ENCODE results near the gene ATG14. TPM values are rescaled to one million over a fixed set of nuclear protein-coding genes. Genes with fewer than 3 reads are reported as not detected.

ATG14 gene
- total RNA-seq, 3 donors from 2014 or later (not counting 1 experiment from before 2014, with no cell fraction given) = 18.1 to 23.1 (median 20.5) TPM

DNA sequence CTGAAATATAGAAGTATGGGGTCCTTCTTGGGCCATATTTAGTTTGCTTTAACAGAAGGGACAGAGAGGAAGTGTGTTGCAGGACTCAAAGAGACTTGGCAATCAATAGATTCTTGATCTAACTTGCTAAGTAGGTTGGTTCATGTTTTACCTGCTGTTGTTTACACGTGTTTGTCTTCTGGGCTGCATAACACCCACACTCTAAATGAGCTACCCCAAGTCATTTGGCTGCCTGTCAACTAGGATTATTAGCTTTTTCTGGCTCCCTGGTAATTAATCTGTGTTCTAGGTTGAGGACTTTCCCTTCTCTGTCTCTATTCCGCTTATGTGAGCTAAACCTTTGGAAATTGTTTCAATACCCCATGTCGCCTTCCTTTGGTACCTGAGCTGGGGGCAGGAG, 38.9 kb upstream of the ATG14 start:
- ATAC-seq (no peak), DNase-seq (no peak)
- 94% methylated on average over 3 of the region's 3 CpGs for WGBS (ENCODE audit: insufficient coverage)
- no peak overlapping the region for H3K4me3 ChIP-seq (ENCODE audit: low read length)
- H3K27me3 Mint-ChIP-seq (ENCODE audit: low read depth in 2 of 2) = peaks cover 6 to 12% of the 10 kb centered on the region in 2 donors
- H3K9me3 Mint-ChIP-seq = no peaks in the 10 kb centered on the region
- no peak overlapping the region for H3K27ac ChIP-seq (ENCODE audit: low read length)
- H3K4me1 Mint-ChIP-seq = no peaks in the 10 kb centered on the region
- H3K27ac Mint-ChIP-seq = no peak overlapping the region
- no peaks in the 10 kb centered on the region for H3K36me3 Mint-ChIP-seq
- intact Hi-C loops (cut with micrococcal nuclease) = no loop called here
- no peak overlapping the region for H3K4me3 Mint-ChIP-seq
- H3K4me1 ChIP-seq (ENCODE audit: control insufficient read depth, insufficient read depth, low read length) = no peaks in the 10 kb centered on the region
- TF ChIP-seq, protein P1, sequence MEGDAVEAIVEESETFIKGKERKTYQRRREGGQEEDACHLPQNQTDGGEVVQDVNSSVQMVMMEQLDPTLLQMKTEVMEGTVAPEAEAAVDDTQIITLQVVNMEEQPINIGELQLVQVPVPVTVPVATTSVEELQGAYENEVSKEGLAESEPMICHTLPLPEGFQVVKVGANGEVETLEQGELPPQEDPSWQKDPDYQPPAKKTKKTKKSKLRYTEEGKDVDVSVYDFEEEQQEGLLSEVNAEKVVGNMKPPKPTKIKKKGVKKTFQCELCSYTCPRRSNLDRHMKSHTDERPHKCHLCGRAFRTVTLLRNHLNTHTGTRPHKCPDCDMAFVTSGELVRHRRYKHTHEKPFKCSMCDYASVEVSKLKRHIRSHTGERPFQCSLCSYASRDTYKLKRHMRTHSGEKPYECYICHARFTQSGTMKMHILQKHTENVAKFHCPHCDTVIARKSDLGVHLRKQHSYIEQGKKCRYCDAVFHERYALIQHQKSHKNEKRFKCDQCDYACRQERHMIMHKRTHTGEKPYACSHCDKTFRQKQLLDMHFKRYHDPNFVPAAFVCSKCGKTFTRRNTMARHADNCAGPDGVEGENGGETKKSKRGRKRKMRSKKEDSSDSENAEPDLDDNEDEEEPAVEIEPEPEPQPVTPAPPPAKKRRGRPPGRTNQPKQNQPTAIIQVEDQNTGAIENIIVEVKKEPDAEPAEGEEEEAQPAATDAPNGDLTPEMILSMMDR (IDR thresholded peaks at IDR 0.05) = no peak
- H3K9me3 ChIP-seq (ENCODE audit: control insufficient read depth, insufficient read depth, low read length) = no peaks in the 10 kb centered on the region
- no peaks in the 10 kb centered on the region for H3K36me3 ChIP-seq (ENCODE audit: control insufficient read depth, insufficient read depth, low read length)
- H3K27me3 ChIP-seq (ENCODE audit: control insufficient read depth, insufficient read depth, low read length) = no peaks in the 10 kb centered on the region

DNA sequence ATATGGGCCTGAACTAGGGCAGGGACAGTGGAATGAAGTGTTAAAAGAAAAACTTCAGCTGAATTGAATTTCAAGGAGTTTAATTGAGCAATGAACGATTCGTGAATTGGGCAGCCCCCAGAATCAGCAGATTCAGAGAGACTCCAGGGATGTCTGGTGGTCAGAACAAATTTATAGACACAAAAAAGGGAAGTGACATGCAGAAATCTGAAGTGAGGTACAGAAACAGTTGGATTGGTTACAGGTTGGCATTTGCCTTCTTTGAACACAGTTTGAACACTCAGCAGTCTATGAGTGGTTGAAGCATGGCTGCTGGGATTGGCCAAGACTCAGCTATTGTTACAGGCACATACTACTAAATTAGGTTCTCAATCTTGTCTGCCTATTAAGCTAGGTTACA, 38.5 kb upstream of the ATG14 start:
- Histone ChIP-seq H3K4me1 (ENCODE audit: control insufficient read depth, insufficient read depth, low read length) (no peaks in the 10 kb centered on the region), H3K9me3 (ENCODE audit: control insufficient read depth, insufficient read depth, low read length) (no peaks in the 10 kb centered on the region), H3K27me3 (ENCODE audit: control insufficient read depth, insufficient read depth, low read length) (no peaks in the 10 kb centered on the region), H3K36me3 (ENCODE audit: control insufficient read depth, insufficient read depth, low read length) (no peaks in the 10 kb centered on the region), H3K4me3 (ENCODE audit: low read length) (no peak overlapping the region), H3K27ac (ENCODE audit: low read length) (no peak overlapping the region)
- no peaks in the 10 kb centered on the region for H3K36me3 Mint-ChIP-seq
- DNase-seq (no peak), ATAC-seq (no peak)
- WGBS (ENCODE audit: insufficient coverage) = 27% methylated on average over 2 of the region's 2 CpGs
- intact Hi-C loops (cut with micrococcal nuclease) = no loop called here
- peaks cover 6 to 12% of the 10 kb centered on the region in 2 donors for H3K27me3 Mint-ChIP-seq (ENCODE audit: low read depth in 2 of 2)
- H3K4me1 Mint-ChIP-seq = no peaks in the 10 kb centered on the region
- no peak overlapping the region for H3K27ac Mint-ChIP-seq
- no peak overlapping the region for H3K4me3 Mint-ChIP-seq
- no peaks in the 10 kb centered on the region for H3K9me3 Mint-ChIP-seq
- TF ChIP-seq, protein P1 (IDR thresholded peaks at IDR 0.05) = no peak

DNA sequence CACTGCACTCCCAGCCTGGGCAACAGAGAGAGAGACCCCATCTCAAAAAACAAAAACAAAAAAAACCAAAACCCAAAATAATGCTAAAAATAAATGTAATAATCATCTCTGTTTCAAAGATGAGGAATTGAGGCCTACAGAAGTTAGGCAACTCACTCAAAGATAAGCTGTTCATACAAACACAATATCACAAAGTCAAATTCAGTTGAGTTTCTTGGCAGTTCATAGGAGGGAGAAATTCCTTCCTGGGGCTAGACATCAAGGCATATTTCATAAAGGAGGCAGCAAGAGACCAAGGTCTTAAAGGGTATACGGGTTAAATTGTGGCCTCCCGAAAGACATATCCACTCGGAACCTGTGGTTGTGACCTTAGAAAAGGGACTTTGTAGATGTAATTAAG, 37.5 kb upstream of the ATG14 start:
- no peaks in the 10 kb centered on the region for H3K27me3 ChIP-seq (ENCODE audit: control insufficient read depth, insufficient read depth, low read length)
- ATAC-seq = no peak
- no peak overlapping the region for H3K27ac ChIP-seq (ENCODE audit: low read length)
- H3K36me3 Mint-ChIP-seq = no peaks in the 10 kb centered on the region
- no peaks in the 10 kb centered on the region for H3K9me3 Mint-ChIP-seq
- intact Hi-C loops (cut with micrococcal nuclease) = no loop called here
- no peak for DNase-seq
- H3K36me3 ChIP-seq (ENCODE audit: control insufficient read depth, insufficient read depth, low read length) = no peaks in the 10 kb centered on the region
- WGBS (ENCODE audit: insufficient coverage) = 90% methylated on average over 3 of the region's 3 CpGs
- H3K4me3 ChIP-seq (ENCODE audit: low read length) = no peak overlapping the region
- no peaks in the 10 kb centered on the region for H3K4me1 ChIP-seq (ENCODE audit: control insufficient read depth, insufficient read depth, low read length)
- H3K9me3 ChIP-seq (ENCODE audit: control insufficient read depth, insufficient read depth, low read length) = no peaks in the 10 kb centered on the region
- TF ChIP-seq, protein P1 (IDR thresholded peaks at IDR 0.05) = no peak
- H3K4me3 Mint-ChIP-seq = no peak overlapping the region
- H3K27me3 Mint-ChIP-seq (ENCODE audit: low read depth in 2 of 2) = peaks cover 3 to 5% of the 10 kb centered on the region in 2 donors
- no peaks in the 10 kb centered on the region for H3K4me1 Mint-ChIP-seq
- H3K27ac Mint-ChIP-seq = no peak overlapping the region

DNA sequence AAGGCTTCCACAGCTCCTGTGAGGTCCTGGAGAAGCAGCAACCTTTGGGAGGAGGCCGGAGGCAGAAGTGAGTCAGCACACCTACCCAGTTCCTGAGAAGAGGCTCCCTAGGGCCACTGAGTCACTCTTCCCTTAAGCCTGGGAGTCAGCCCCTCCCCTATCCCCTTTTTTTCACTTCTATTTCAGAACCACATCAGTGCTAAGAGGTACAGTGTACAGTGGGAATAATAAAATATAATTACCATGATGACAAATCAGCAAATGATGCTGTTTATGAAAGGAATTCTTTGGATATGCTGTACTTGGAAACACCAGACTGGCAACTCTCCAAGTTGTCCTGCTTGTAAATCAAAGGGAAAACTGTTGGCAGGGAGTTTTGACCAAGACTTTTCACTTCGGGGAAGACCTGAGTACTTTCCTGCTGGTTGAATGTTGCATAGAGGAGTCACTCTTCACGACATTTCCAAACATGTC, 36.5 kb upstream of the ATG14 start:
- DNase-seq (no peak), ATAC-seq (no peak)
- intact Hi-C loops (cut with micrococcal nuclease) = no loop called here
- Mint-ChIP-seq H3K27me3 (ENCODE audit: low read depth in 2 of 2) (no peaks in the 10 kb centered on the region), H3K36me3 (no peaks in the 10 kb centered on the region), H3K4me1 (no peaks in the 10 kb centered on the region), H3K9me3 (no peaks in the 10 kb centered on the region), H3K4me3 (no peak overlapping the region), H3K27ac (no peak overlapping the region)
- Histone ChIP-seq H3K4me1 (ENCODE audit: control insufficient read depth, insufficient read depth, low read length) (no peaks in the 10 kb centered on the region), H3K9me3 (ENCODE audit: control insufficient read depth, insufficient read depth, low read length) (no peaks in the 10 kb centered on the region), H3K27ac (ENCODE audit: low read length) (no peak overlapping the region), H3K4me3 (ENCODE audit: low read length) (no peak overlapping the region), H3K36me3 (ENCODE audit: control insufficient read depth, insufficient read depth, low read length) (no peaks in the 10 kb centered on the region), H3K27me3 (ENCODE audit: control insufficient read depth, insufficient read depth, low read length) (no peaks in the 10 kb centered on the region)
- 81% methylated on average over 3 of the region's 3 CpGs for WGBS (ENCODE audit: insufficient coverage)
- TF ChIP-seq, protein P1 (IDR thresholded peaks at IDR 0.05) = no peak

All from natural killer cell (primary cell).